ENCODE data around the gene TMEM271. TPM values are rescaled to one million over a fixed set of nuclear protein-coding genes. Genes with fewer than 3 reads are reported as not detected.

TMEM271 gene
- total RNA-seq, 4 donors from 2014 or later, result not detected

GRCh38 chr4:574346-575161, 1.5 kb downstream of the TMEM271 start:
- H3K4me3 ChIP-seq, result no peak overlapping the region
- H3K36me3 ChIP-seq, result no peaks in the 10 kb centered on the region
- peaks cover 0 to 18% (median 7%) of the 10 kb centered on the region in 4 donors for H3K4me1 ChIP-seq
- TF ChIP-seq CTCF (IDR thresholded peaks at IDR 0.05) (no peak), EP300 (IDR thresholded peaks at IDR 0.05; ENCODE audit: low read depth) (no peak), POLR2A (IDR thresholded peaks at IDR 0.05) (no peak), POLR2AphosphoS5 (IDR thresholded peaks at IDR 0.05) (no peak)
- no peak overlapping the region for H3K27ac ChIP-seq
- DNase-seq, result no peak
- H3K27me3 ChIP-seq, result peaks cover 86% of the 10 kb centered on the region
- 26% methylated on average over 17 of the region's 68 CpGs; no CpG with 5 or more reads in 1 of the 2 donors for WGBS, 2 donors (ENCODE audit: low coverage in 1 of 2)
- intact Hi-C loops (cut with DNase I; ENCODE audit: low total_unique reads) (no loop called here), in situ Hi-C loops (cut with MboI; ENCODE audit: low pct_ligation_motif_present in 1 of 4, low pct_unique_long_range_greater_than_20kb in 1 of 4, low sequenced_read_pairs in 3 of 4) (no loop called here)
- no peaks in the 10 kb centered on the region for H3K9me3 ChIP-seq

- no peak for DNase-seq
- Histone ChIP-seq H3K27me3 (peaks cover 80% of the 10 kb centered on the region), H3K27ac (no peak overlapping the region), H3K4me1 (peaks cover 0 to 18% (median 7%) of the 10 kb centered on the region in 4 donors), H3K4me3 (no peak overlapping the region), H3K36me3 (no peaks in the 10 kb centered on the region), H3K9me3 (no peaks in the 10 kb centered on the region)
- intact Hi-C loops (cut with DNase I; ENCODE audit: low total_unique reads), result no loop called here
- 75 to 88% methylated on average over 3 to 7 of the region's 8 CpGs for WGBS, 2 donors (ENCODE audit: low coverage in 1 of 2)
- TF ChIP-seq POLR2A (IDR thresholded peaks at IDR 0.05) (no peak), EP300 (IDR thresholded peaks at IDR 0.05; ENCODE audit: low read depth) (no peak), POLR2AphosphoS5 (IDR thresholded peaks at IDR 0.05) (no peak), CTCF (IDR thresholded peaks at IDR 0.05) (no peak)
- in situ Hi-C loops (cut with MboI; ENCODE audit: low pct_ligation_motif_present in 1 of 4, low pct_unique_long_range_greater_than_20kb in 1 of 4, low sequenced_read_pairs in 3 of 4), result no loop called here
Measured at GRCh38 chr4:573122-573892, 2.8 kb downstream of the TMEM271 start.

- H3K27ac ChIP-seq, result no peak overlapping the region
- H3K36me3 ChIP-seq, result no peaks in the 10 kb centered on the region
- H3K9me3 ChIP-seq, result no peaks in the 10 kb centered on the region
- in situ Hi-C loops (cut with MboI; ENCODE audit: low pct_ligation_motif_present in 1 of 4, low pct_unique_long_range_greater_than_20kb in 1 of 4, low sequenced_read_pairs in 3 of 4), result no loop called here
- TF ChIP-seq POLR2A (IDR thresholded peaks at IDR 0.05) (no peak), POLR2AphosphoS5 (IDR thresholded peaks at IDR 0.05) (no peak), CTCF (IDR thresholded peaks at IDR 0.05) (no peak), EP300 (IDR thresholded peaks at IDR 0.05; ENCODE audit: low read depth) (no peak)
- intact Hi-C loops (cut with DNase I; ENCODE audit: low total_unique reads), result no loop called here
- 84 to 88% methylated on average over 1 to 6 of the region's 6 CpGs for WGBS, 2 donors (ENCODE audit: low coverage in 1 of 2)
- peaks cover 0 to 16% (median 5%) of the 10 kb centered on the region in 4 donors for H3K4me1 ChIP-seq
- no peak for DNase-seq
- H3K27me3 ChIP-seq, result peaks cover 73% of the 10 kb centered on the region
- no peak overlapping the region for H3K4me3 ChIP-seq
Measured at GRCh38 chr4:572594-572993, 3.5 kb downstream of the TMEM271 start.

- WGBS, 2 donors (ENCODE audit: low coverage in 1 of 2), result 82 to 87% methylated on average over 12 to 29 of the region's 29 CpGs
- H3K4me3 ChIP-seq, result no peak overlapping the region
- TF ChIP-seq POLR2AphosphoS5 (IDR thresholded peaks at IDR 0.05), result no peak
- TF ChIP-seq CTCF (IDR thresholded peaks at IDR 0.05), result no peak
- no peak for TF ChIP-seq POLR2A (IDR thresholded peaks at IDR 0.05)
- TF ChIP-seq EP300 (IDR thresholded peaks at IDR 0.05; ENCODE audit: low read depth), result no peak
Measured at GRCh38 chr4:571838-572572, 4.1 kb downstream of the TMEM271 start.

More at GRCh38 chr4:571838-572572, 4.1 kb downstream of the TMEM271 start:
- Histone ChIP-seq H3K27ac (no peak overlapping the region), H3K27me3 (peaks cover 67% of the 10 kb centered on the region), H3K36me3 (no peaks in the 10 kb centered on the region), H3K9me3 (no peaks in the 10 kb centered on the region), H3K4me1 (peaks cover 0 to 10% (median 3%) of the 10 kb centered on the region in 4 donors)
- DNase-seq, result no peak
- in situ Hi-C loops (cut with MboI; ENCODE audit: low pct_ligation_motif_present in 1 of 4, low pct_unique_long_range_greater_than_20kb in 1 of 4, low sequenced_read_pairs in 3 of 4) (no loop called here), intact Hi-C loops (cut with DNase I; ENCODE audit: low total_unique reads) (no loop called here)

All from transverse colon (tissue), 4 donors.